RWPE2 (cell line): ENCODE data around the gene CPB1.
"Not testable (repeated sequence)": the region's sequence is repeated elsewhere in the genome, so short reads cannot be mapped to it uniquely, and the experiment has no call there.

Experiments
- ATAC-seq: fragments of 200-7000 bp; cut with Tn5 transposase; 3 replicates; pipeline ENCODE4 v1.9.1; 2021; ENCODE audit warnings: low read depth
- DNase-seq: peaks from one replicate; pipeline ENCODE4 v3.0.0-alpha.2; 2020; ENCODE audit warnings: low spot score
- H3K27ac ChIP-seq: fragments of 450-650 bp; 2 replicates; pipeline ENCODE4 v1.5.1; 2017; ENCODE audit warnings: mild to moderate bottlenecking; ENCODE audit not compliant: poor library complexity, severe bottlenecking
- H3K27me3 ChIP-seq: fragments of 250-450 bp; sonication (Bioruptor Pico); 2 replicates; pipeline ENCODE4 v1.5.1; 2021; ENCODE audit warnings: mild to moderate bottlenecking, moderate library complexity; ENCODE audit not compliant: insufficient read depth, poor library complexity, severe bottlenecking
- H3K36me3 ChIP-seq: fragments of 250-450 bp; sonication (Bioruptor Pico); 2 replicates; pipeline ENCODE4 v1.5.1; 2020; ENCODE audit warnings: low read depth, mild to moderate bottlenecking, moderate library complexity
- H3K4me1 ChIP-seq: fragments of 250-450 bp; sonication (Bioruptor Pico); 2 replicates; pipeline ENCODE4 v1.5.1; 2021; ENCODE audit warnings: mild to moderate bottlenecking, moderate library complexity; ENCODE audit not compliant: insufficient read depth, poor library complexity, severe bottlenecking
- H3K4me3 ChIP-seq: fragments of 250-450 bp; sonication (Bioruptor Pico); 2 replicates; pipeline ENCODE4 v1.5.1; 2021; ENCODE audit warnings: mild to moderate bottlenecking, moderate library complexity; ENCODE audit not compliant: severe bottlenecking
- H3K9me3 ChIP-seq: fragments of 250-450 bp; sonication (Bioruptor Pico); 2 replicates; pipeline ENCODE4 v1.5.1; 2021; ENCODE audit warnings: mild to moderate bottlenecking, moderate library complexity; ENCODE audit not compliant: severe bottlenecking
- TF ChIP-seq, protein P1 (sequence below): fragments of 450-650 bp; IDR thresholded peaks from one replicate; pipeline ENCODE4 v1.5.1; 2017; ENCODE audit warnings: mild to moderate bottlenecking, moderate library complexity; ENCODE audit not compliant: poor library complexity, severe bottlenecking

The CPB1 gene

DNA sequence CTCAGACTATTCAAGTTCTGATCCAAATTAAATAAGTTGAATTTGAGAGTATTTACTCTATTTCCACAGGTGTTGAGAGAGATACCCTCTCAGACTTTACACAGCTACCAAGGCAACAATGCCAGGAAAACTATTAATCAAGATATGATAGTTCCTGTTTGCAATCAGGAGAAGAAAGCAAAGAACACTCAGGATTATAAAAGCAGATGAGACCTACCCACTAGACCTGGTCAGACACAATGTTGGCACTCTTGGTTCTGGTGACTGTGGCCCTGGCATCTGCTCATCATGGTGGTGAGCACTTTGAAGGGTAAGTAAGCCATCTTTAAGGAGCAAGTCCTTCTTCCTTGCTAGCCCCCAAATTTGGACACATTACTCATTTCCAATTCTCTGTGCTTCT lies at the start of gene CPB1:
TSS of gene CPB1 (plus strand) at position 227 of the 400 bp plus-strand sequence. CDS start at position 240, 13 bp downstream.
- TF ChIP-seq, protein P1, sequence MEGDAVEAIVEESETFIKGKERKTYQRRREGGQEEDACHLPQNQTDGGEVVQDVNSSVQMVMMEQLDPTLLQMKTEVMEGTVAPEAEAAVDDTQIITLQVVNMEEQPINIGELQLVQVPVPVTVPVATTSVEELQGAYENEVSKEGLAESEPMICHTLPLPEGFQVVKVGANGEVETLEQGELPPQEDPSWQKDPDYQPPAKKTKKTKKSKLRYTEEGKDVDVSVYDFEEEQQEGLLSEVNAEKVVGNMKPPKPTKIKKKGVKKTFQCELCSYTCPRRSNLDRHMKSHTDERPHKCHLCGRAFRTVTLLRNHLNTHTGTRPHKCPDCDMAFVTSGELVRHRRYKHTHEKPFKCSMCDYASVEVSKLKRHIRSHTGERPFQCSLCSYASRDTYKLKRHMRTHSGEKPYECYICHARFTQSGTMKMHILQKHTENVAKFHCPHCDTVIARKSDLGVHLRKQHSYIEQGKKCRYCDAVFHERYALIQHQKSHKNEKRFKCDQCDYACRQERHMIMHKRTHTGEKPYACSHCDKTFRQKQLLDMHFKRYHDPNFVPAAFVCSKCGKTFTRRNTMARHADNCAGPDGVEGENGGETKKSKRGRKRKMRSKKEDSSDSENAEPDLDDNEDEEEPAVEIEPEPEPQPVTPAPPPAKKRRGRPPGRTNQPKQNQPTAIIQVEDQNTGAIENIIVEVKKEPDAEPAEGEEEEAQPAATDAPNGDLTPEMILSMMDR: no peak
- no peak within 1 kb of the TSS for H3K27ac ChIP-seq
- no peaks in the 10 kb centered on the region for H3K36me3 ChIP-seq
- peaks cover 3% of the 10 kb centered on the region for H3K27me3 ChIP-seq
- no peaks in the 10 kb centered on the region for H3K9me3 ChIP-seq
- ATAC-seq (no peak), DNase-seq (no peak)
- H3K4me1 ChIP-seq: no peaks in the 10 kb centered on the region
- no peak within 1 kb of the TSS for H3K4me3 ChIP-seq

DNA sequence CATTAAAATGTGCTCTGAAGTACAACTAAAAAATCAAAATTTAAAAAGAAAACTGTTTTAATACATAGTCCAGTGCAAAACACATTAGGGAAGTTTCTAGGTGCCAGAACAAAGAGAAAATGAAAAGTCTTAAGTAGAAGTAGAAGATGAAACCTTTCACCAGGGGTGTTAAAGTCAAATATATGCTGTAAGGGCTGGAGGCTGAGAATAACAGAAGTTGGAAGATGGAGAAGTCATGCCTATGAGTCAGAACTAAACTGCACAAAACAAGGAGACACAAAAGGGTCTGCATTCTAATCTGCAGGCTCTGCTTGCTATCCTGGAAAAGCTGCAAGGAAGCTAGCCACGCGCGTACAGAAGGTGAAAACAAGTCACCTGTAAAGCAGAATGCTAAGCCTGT lies 48.7 kb upstream of the CPB1 start:
- Histone ChIP-seq H3K27ac (no peak overlapping the region), H3K4me1 (no peaks in the 10 kb centered on the region), H3K9me3 (no peaks in the 10 kb centered on the region), H3K36me3 (no peaks in the 10 kb centered on the region), H3K27me3 (no peaks in the 10 kb centered on the region), H3K4me3 (no peak overlapping the region)
- DNase-seq (no peak), ATAC-seq (no peak)
- TF ChIP-seq, protein P1: no peak

DNA sequence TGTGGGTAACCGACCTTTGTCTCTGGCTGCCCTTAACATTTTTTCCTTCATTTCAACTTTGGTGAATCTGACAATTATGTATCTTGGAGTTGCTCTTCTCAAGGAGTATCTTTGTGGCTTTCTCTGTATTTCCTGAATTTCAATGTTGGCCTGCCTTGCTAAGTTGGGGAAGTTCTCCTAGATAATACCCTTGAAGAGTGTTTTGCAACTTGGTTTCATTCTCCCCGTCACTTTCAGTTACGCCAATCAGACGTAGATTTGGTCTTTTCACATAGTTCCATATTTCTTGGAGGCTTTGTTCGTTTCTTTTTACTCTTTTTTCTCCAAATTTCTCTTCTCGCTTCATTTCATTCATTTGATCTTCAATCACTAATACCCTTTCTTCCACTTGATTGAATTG lies 42.6 kb upstream of the CPB1 start:
- not testable (repeated sequence) for H3K27ac ChIP-seq, DNase-seq, H3K4me3 ChIP-seq, H3K9me3 ChIP-seq, ATAC-seq, H3K27me3 ChIP-seq, H3K36me3 ChIP-seq, H3K4me1 ChIP-seq

DNA sequence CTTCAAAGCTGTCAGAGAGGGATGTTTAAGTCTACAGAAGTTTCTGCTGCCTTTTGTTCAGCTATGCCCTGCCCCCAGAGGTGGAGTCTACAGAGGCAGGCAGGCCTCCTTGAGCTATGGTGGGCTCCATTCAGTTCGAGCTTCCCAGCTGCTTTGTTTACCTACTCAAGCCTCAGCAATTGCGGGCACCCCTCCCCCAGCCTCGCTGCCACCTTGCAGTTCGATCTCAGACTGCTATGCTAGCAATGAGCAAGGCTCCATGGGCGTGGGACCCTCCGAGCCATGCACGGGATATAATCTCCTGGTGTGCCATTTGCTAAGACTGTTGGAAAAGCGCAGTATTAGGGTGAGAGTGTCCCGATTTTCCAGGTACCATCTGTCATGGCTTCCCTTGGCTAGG lies 41.5 kb upstream of the CPB1 start:
- H3K27ac ChIP-seq, ATAC-seq, H3K4me1 ChIP-seq, H3K36me3 ChIP-seq, H3K9me3 ChIP-seq, DNase-seq, H3K27me3 ChIP-seq, H3K4me3 ChIP-seq: not testable (repeated sequence)

DNA sequence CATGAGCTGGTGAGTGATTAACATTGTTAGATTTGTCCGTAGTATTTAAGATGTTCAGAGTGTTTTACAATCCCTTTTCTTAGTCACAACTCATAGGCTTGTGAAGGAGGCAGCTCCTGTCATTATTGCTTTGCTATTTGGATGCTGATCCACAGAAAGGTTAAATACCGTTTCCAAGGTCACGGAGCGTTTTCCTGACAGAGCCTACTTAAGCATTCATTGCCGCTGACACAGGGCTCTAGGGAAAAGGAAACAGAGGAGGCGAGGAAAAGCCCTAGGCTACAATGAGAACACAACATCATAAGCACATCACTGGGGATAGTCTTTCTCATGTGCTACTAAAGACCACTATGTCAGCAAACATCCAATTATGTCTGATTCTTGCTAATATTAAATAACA lies 38.5 kb upstream of the CPB1 start:
- H3K4me3 ChIP-seq: no peak overlapping the region
- TF ChIP-seq, protein P1: no peak
- ATAC-seq (no peak), DNase-seq (no peak)
- H3K36me3 ChIP-seq: no peaks in the 10 kb centered on the region
- no peaks in the 10 kb centered on the region for H3K4me1 ChIP-seq
- H3K9me3 ChIP-seq: no peaks in the 10 kb centered on the region
- no peak overlapping the region for H3K27ac ChIP-seq
- H3K27me3 ChIP-seq: peaks cover 5% of the 10 kb centered on the region

DNA sequence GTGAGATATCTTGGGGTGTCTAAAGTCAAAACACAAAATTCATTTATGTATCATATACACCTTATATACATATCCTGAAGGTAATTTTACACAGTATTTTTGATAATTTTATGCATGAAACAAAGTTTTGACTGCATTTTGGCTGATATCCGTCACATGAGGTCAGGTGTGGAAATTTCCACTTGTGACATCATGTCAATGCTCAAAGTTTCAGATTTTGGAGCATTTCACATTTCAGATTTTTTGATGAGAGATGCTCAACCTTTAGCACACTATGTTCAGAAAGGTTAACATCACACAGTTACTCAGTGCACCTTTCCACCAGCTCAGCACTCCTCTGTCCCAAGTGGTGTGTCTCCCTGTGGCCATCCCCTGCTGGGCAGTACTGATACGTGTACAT lies 37.7 kb upstream of the CPB1 start:
- no peak overlapping the region for H3K4me3 ChIP-seq
- H3K27me3 ChIP-seq: peaks cover 5% of the 10 kb centered on the region
- no peaks in the 10 kb centered on the region for H3K4me1 ChIP-seq
- TF ChIP-seq, protein P1: no peak
- DNase-seq (no peak), ATAC-seq (no peak)
- no peak overlapping the region for H3K27ac ChIP-seq
- H3K9me3 ChIP-seq: no peaks in the 10 kb centered on the region
- H3K36me3 ChIP-seq: no peaks in the 10 kb centered on the region
